Measurements from ENCODE around the gene FHOD1. TPM values are rescaled to one million over a fixed set of nuclear protein-coding genes. Genes with fewer than 3 reads are reported as not detected.
A peak's percentile ranks its signal among the peaks of the same experiment; 100 is the strongest.

The FHOD1 gene
- total and polyA plus RNA-seq, 2 of the 4 experiments (the other 2 are of a cell fraction), result 13.8 to 64.0 TPM

DNA sequence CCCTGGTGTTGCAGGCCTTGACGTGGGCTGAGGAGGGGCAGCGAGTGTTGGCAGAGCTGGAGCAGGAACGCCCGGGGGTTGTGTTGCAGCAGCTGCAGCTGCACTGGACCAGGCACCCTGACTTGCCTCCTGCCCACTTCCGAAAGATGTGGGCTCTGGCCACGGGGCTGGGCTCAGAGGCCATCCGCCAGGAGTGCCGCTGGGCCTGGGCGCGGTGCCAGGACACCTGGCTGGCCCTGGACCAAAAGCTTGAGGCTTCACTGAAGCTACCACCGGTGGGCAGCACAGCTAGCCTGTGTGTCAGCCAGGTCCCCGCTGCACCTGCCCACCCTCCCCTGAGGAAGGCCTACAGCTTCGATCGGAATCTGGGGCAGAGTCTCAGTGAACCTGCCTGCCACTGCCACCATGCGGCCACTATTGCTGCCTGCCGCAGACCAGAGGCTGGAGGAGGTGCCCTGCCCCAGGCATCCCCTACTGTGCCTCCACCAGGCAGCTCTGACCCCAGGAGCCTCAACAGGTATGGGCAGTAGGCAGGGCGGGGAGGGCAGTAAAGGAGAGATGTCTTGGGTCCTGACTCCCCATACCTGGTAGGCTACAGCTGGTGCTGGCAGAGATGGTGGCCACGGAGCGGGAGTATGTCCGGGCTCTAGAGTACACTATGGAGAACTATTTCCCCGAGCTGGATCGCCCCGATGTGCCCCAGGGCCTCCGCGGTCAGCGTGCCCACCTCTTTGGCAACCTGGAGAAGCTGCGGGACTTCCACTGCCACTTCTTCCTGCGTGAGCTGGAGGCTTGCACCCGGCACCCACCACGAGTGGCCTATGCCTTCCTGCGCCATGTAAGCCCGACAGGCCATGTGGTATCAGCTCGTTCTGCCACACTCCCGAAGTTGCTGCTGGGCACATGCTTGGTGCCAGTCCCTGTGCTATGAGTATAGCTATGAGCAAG is 37.7 kb upstream of the FHOD1 start:
- POLR2A ChIA-PET (ENCODE audit: unreplicated experiment), result no interaction called here
- H3K79me1 ChIP-seq (ENCODE audit: low read depth in 1 of 2, low read length in 2 of 2), result peaks cover 0 to 3% of the 10 kb centered on the region in 2 experiments; a peak in 2 of 4 replicates
- H2BK5ac ChIP-seq (ENCODE audit: low read depth, low read length, poor library complexity, severe bottlenecking), result no peak overlapping the region
- H3K36me3 ChIP-seq (ENCODE audit: control insufficient read depth, insufficient read depth, low read length), result no peaks in the 10 kb centered on the region
- no peak overlapping the region for H2BK120ac ChIP-seq (ENCODE audit: low read depth, low read length)
- no TSS peak for BruUV-seq (replicated peaks)
- peak; percentile 12 for DNase-seq
- H3K18ac ChIP-seq (ENCODE audit: low read depth, low read length), result no peak overlapping the region
- no peaks in the 10 kb centered on the region for H4K20me1 ChIP-seq (ENCODE audit: insufficient read depth, low read length)
- no peak overlapping the region for H3K4me3 ChIP-seq (ENCODE audit: insufficient read depth, low read depth, low read length)
- peaks cover 2% of the 10 kb centered on the region; the same call in 1 of the 2 replicates for H3K4me1 ChIP-seq (ENCODE audit: control insufficient read depth, insufficient read depth, low read length)
- H3K56ac ChIP-seq (ENCODE audit: extremely low read depth, insufficient read depth, low read length), result no peak overlapping the region
- peak overlapping the region; percentile 35 for H2AFZ ChIP-seq (replicated peaks; ENCODE audit: low read length, poor library complexity)
- H2BK15ac ChIP-seq (ENCODE audit: low read depth, low read length), result no peak overlapping the region
- no peak overlapping the region for H3K4me2 ChIP-seq (ENCODE audit: low read depth, low read length)
- no peak overlapping the region for H3K27ac ChIP-seq (ENCODE audit: insufficient read depth, low read length)
- 0 out of 2 replicates have a peak overlapping the region, but pooled peaks have one; percentile 44 for H2AK5ac ChIP-seq (ENCODE audit: low read depth, low read length)
- H4K91ac ChIP-seq (ENCODE audit: insufficient read depth, low read depth, low read length), result no peak overlapping the region
- no peak overlapping the region; the same call in 1 of the 2 replicates for H3K4ac ChIP-seq (ENCODE audit: low read depth, low read length)
- H4K8ac ChIP-seq (ENCODE audit: low read depth in 2 of 2, low read length in 2 of 2), result no peak overlapping the region
- 0 out of 2 replicates have a peak, but pooled peaks cover 4% of the 10 kb centered on the region for H3K9me1 ChIP-seq (ENCODE audit: insufficient read depth, low read length)
- H3K9me3 ChIP-seq (ENCODE audit: control insufficient read depth, insufficient read depth, low read length), result no peaks in the 10 kb centered on the region
- no peak overlapping the region for H4K5ac ChIP-seq (ENCODE audit: low read depth, low read length)
- WGBS, 2 experiments (ENCODE audit: extremely low coverage in 2 of 2, insufficient read length in 1 of 2), result 87% methylated on average over 9 of the region's 34 CpGs; no CpG with 5 or more reads in 1 of the 2 experiments
- dilution Hi-C loops (cut with HindIII; ENCODE audit: low sequenced_read_pairs, unreplicated experiment) (no loop called here), intact Hi-C loops (cut with micrococcal nuclease) (no loop called here), in situ Hi-C loops (cut with MboI; ENCODE audit: low sequenced_read_pairs) (no loop called here)
- H3K27me3 ChIP-seq (ENCODE audit: control insufficient read depth, insufficient read depth, low read length), result no peaks in the 10 kb centered on the region
- TF ChIP-seq SMC3 (IDR thresholded peaks at IDR 0.05; ENCODE audit: low read depth, low read length) (peak; percentile 30), RAD21 (IDR thresholded peaks at IDR 0.05; ENCODE audit: low read length) (peak; percentile 41; the same call in 1 of the 2 replicates), CEBPB (IDR thresholded peaks at IDR 0.05; ENCODE audit: low read depth, low read length) (no peak)
- TF ChIP-seq, protein P1, sequence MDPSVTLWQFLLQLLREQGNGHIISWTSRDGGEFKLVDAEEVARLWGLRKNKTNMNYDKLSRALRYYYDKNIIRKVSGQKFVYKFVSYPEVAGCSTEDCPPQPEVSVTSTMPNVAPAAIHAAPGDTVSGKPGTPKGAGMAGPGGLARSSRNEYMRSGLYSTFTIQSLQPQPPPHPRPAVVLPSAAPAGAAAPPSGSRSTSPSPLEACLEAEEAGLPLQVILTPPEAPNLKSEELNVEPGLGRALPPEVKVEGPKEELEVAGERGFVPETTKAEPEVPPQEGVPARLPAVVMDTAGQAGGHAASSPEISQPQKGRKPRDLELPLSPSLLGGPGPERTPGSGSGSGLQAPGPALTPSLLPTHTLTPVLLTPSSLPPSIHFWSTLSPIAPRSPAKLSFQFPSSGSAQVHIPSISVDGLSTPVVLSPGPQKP (IDR thresholded peaks at IDR 0.05; ENCODE audit: borderline replicate concordance, low read depth, low read length), result no peak
- TF ChIP-seq, protein P2, sequence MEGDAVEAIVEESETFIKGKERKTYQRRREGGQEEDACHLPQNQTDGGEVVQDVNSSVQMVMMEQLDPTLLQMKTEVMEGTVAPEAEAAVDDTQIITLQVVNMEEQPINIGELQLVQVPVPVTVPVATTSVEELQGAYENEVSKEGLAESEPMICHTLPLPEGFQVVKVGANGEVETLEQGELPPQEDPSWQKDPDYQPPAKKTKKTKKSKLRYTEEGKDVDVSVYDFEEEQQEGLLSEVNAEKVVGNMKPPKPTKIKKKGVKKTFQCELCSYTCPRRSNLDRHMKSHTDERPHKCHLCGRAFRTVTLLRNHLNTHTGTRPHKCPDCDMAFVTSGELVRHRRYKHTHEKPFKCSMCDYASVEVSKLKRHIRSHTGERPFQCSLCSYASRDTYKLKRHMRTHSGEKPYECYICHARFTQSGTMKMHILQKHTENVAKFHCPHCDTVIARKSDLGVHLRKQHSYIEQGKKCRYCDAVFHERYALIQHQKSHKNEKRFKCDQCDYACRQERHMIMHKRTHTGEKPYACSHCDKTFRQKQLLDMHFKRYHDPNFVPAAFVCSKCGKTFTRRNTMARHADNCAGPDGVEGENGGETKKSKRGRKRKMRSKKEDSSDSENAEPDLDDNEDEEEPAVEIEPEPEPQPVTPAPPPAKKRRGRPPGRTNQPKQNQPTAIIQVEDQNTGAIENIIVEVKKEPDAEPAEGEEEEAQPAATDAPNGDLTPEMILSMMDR (conservative IDR thresholded peaks at IDR 0.05; ENCODE audit: low read depth, low read length), result peak; percentile 45
- H2BK20ac ChIP-seq (ENCODE audit: low read depth, low read length), result no peak overlapping the region
- ATAC-seq (ENCODE audit: low read depth), result peak; percentile 86
- H3K23ac ChIP-seq (ENCODE audit: low read depth, low read length), result no peak overlapping the region
- H3K9ac ChIP-seq (ENCODE audit: low read depth, low read length), result no peak overlapping the region
- H2AK9ac ChIP-seq (replicated peaks; ENCODE audit: low read depth, low read length, poor library complexity), result peak overlapping the region; percentile 73
- H3K14ac ChIP-seq (replicated peaks; ENCODE audit: low read depth, low read length), result no peak overlapping the region
- CTCF ChIA-PET, result interaction anchor here (1.4 kb wide), 1 partner anchor 24 kb away, joined by 5 read pairs; no protein-coding TSS in a partner anchor
